Measurements from ENCODE around the gene BUD31. TPM values are rescaled to one million over a fixed set of nuclear protein-coding genes. Genes with fewer than 3 reads are reported as not detected.

Gene BUD31
- total and polyA plus RNA-seq, 2 of the 13 experiments (the other 11 are each of a cell fraction or from before 2014, with no cell fraction given), result 35.1 to 79.1 TPM

DNA sequence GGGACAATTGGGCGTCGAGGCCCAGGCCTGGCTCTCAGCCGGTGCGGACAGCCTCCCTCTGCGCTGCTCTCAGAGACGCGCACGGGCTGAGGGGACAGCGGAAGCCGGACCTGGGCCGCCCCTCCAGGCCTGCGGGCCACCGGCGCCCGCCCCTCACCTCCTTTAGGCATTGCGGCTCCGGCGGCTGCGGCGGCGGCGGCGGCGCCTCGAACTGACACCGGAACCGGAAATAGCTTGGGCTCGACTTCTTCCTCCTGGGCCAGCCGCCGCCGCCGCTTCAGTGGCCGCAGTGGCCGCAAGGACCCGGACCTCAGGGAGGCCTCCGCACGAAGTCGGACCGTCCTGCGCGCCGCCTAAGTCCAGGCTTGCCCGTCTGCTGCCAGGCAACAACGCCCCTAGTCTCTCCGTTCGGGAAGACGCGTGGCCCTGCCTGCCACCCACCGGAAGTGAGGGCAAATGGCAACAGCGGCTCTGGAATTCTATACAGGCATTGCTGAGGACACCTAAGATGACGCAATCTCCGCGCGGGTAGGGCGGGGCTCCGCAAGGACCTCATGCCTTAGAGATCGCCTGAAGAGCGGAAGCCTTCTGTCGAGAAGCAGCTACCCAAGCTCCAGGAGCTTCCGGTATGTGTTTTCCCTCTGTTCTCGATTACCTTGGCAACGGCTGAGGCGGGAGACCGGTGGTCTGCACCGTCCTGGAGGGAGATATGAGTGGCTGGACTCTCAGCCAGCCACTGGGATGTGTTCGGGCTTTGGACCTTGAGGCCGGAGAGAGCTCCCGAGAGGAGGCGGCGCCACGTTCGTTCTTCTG, at the start of gene BUD31, which contains the start of gene PDAP1 (continued):
- TF ChIP-seq, protein P1, sequence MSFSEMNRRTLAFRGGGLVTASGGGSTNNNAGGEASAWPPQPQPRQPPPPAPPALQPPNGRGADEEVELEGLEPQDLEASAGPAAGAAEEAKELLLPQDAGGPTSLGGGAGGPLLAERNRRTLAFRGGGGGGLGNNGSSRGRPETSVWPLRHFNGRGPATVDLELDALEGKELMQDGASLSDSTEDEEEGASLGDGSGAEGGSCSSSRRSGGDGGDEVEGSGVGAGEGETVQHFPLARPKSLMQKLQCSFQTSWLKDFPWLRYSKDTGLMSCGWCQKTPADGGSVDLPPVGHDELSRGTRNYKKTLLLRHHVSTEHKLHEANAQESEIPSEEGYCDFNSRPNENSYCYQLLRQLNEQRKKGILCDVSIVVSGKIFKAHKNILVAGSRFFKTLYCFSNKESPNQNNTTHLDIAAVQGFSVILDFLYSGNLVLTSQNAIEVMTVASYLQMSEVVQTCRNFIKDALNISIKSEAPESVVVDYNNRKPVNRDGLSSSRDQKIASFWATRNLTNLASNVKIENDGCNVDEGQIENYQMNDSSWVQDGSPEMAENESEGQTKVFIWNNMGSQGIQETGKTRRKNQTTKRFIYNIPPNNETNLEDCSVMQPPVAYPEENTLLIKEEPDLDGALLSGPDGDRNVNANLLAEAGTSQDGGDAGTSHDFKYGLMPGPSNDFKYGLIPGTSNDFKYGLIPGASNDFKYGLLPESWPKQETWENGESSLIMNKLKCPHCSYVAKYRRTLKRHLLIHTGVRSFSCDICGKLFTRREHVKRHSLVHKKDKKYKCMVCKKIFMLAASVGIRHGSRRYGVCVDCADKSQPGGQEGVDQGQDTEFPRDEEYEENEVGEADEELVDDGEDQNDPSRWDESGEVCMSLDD (CRISPR knock-in tag; IDR thresholded peaks at IDR 0.05; ENCODE audit: borderline replicate concordance), result no peak
- TF ChIP-seq, protein P2, sequence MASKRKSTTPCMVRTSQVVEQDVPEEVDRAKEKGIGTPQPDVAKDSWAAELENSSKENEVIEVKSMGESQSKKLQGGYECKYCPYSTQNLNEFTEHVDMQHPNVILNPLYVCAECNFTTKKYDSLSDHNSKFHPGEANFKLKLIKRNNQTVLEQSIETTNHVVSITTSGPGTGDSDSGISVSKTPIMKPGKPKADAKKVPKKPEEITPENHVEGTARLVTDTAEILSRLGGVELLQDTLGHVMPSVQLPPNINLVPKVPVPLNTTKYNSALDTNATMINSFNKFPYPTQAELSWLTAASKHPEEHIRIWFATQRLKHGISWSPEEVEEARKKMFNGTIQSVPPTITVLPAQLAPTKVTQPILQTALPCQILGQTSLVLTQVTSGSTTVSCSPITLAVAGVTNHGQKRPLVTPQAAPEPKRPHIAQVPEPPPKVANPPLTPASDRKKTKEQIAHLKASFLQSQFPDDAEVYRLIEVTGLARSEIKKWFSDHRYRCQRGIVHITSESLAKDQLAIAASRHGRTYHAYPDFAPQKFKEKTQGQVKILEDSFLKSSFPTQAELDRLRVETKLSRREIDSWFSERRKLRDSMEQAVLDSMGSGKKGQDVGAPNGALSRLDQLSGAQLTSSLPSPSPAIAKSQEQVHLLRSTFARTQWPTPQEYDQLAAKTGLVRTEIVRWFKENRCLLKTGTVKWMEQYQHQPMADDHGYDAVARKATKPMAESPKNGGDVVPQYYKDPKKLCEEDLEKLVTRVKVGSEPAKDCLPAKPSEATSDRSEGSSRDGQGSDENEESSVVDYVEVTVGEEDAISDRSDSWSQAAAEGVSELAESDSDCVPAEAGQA (IDR thresholded peaks at IDR 0.05; ENCODE audit: low read depth), result no peak
- TF ChIP-seq, protein P2 (CRISPR knock-in tag; IDR thresholded peaks at IDR 0.05; ENCODE audit: borderline replicate concordance), result no peak
- TF ChIP-seq ZNF274 (CRISPR knock-in tag; IDR thresholded peaks at IDR 0.05) (no peak; the same call in 1 of the 2 replicates), ZNF775 (CRISPR knock-in tag; IDR thresholded peaks at IDR 0.05; ENCODE audit: borderline replicate concordance) (no peak), ZNF251 (CRISPR knock-in tag; IDR thresholded peaks at IDR 0.05) (no peak), NPAS2 (CRISPR knock-in tag; IDR thresholded peaks at IDR 0.05; ENCODE audit: borderline replicate concordance) (no peak), DPF2 (CRISPR knock-in tag; IDR thresholded peaks at IDR 0.05; ENCODE audit: borderline replicate concordance, low read depth) (0 out of 2 replicates have a peak, but pooled peaks have one; percentile 17), HNRNPH1 (optimal IDR thresholded peaks at IDR 0.05; ENCODE audit: low read depth, low read length) (no peak), ZNF615 (CRISPR knock-in tag; IDR thresholded peaks at IDR 0.05; ENCODE audit: borderline replicate concordance) (no peak), SMYD3 (CRISPR knock-in tag; IDR thresholded peaks at IDR 0.05) (peak; percentile 81)
- TF ChIP-seq, protein P3, sequence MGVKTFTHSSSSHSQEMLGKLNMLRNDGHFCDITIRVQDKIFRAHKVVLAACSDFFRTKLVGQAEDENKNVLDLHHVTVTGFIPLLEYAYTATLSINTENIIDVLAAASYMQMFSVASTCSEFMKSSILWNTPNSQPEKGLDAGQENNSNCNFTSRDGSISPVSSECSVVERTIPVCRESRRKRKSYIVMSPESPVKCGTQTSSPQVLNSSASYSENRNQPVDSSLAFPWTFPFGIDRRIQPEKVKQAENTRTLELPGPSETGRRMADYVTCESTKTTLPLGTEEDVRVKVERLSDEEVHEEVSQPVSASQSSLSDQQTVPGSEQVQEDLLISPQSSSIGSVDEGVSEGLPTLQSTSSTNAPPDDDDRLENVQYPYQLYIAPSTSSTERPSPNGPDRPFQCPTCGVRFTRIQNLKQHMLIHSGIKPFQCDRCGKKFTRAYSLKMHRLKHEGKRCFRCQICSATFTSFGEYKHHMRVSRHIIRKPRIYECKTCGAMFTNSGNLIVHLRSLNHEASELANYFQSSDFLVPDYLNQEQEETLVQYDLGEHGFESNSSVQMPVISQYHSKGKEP (CRISPR knock-in tag; IDR thresholded peaks at IDR 0.05), result no peak; the same call in none of the 2 replicates
- TF ChIP-seq, protein P4, sequence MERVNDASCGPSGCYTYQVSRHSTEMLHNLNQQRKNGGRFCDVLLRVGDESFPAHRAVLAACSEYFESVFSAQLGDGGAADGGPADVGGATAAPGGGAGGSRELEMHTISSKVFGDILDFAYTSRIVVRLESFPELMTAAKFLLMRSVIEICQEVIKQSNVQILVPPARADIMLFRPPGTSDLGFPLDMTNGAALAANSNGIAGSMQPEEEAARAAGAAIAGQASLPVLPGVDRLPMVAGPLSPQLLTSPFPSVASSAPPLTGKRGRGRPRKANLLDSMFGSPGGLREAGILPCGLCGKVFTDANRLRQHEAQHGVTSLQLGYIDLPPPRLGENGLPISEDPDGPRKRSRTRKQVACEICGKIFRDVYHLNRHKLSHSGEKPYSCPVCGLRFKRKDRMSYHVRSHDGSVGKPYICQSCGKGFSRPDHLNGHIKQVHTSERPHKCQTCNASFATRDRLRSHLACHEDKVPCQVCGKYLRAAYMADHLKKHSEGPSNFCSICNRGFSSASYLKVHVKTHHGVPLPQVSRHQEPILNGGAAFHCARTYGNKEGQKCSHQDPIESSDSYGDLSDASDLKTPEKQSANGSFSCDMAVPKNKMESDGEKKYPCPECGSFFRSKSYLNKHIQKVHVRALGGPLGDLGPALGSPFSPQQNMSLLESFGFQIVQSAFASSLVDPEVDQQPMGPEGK (CRISPR knock-in tag; IDR thresholded peaks at IDR 0.05), result peak; percentile 43; the same call in 1 of the 2 replicates

Measured in HepG2 (cell line).